WTC11 (cell line): ENCODE results near the gene PRLR. TPM values are rescaled to one million over a fixed set of nuclear protein-coding genes. Genes with fewer than 3 reads are reported as not detected.

Experiments used
- ATAC-seq: fragments of 200-7000 bp; cut with Tn5 transposase; 2 replicates; pipeline ENCODE4 v1.10.0; 2021; ENCODE audit warnings: mild to moderate bottlenecking, moderate library complexity
- CTCF ChIA-PET: fragments of 300-600 bp; sonication (Branson Sonifier 250); formaldehyde crosslinking; loops from one replicate; lab custom pipeline; 2021; ENCODE audit warnings: antibody characterized with exemption; lab: Charles Lee
- POLR2A ChIA-PET: fragments of 350-600 bp; sonication (Branson Sonifier 250); formaldehyde crosslinking; loops from one replicate; lab custom pipeline; 2021; ENCODE audit warnings: antibody characterized with exemption; lab: Charles Lee
- DNase-seq: peaks from one replicate; pipeline ENCODE4 v3.0.0; 2021; ENCODE audit warnings: low spot score
- H3K27ac Mint-ChIP-seq: 2 replicates; pipeline ENCODE4 v1.8.0; 2021; ENCODE audit warnings: mixed read lengths
- H3K27me3 Mint-ChIP-seq: 2 replicates; pipeline ENCODE4 v1.8.0; 2021; ENCODE audit warnings: low read depth, mild to moderate bottlenecking, moderate library complexity, mixed read lengths
- H3K36me3 Mint-ChIP-seq: 2 replicates; pipeline ENCODE4 v1.8.0; 2021; ENCODE audit warnings: mixed read lengths
- H3K4me1 Mint-ChIP-seq: 2 replicates; pipeline ENCODE4 v1.8.0; 2022; ENCODE audit warnings: mixed read lengths
- H3K4me3 Mint-ChIP-seq: 2 replicates; pipeline ENCODE4 v1.8.0; 2021; ENCODE audit warnings: mild to moderate bottlenecking, moderate library complexity, mixed read lengths
- H3K9me3 Mint-ChIP-seq: 2 replicates; pipeline ENCODE4 v1.8.0; 2021; ENCODE audit warnings: mixed read lengths
- FOXK1 ChIP-seq: sonication (generic); formaldehyde crosslinking; IDR thresholded peaks from 2 replicates; pipeline ENCODE4 v1.8.0; 2022; ENCODE audit warnings: mild to moderate bottlenecking, moderate library complexity, missing genetic modification reagents
- GRHL2 ChIP-seq: fragments of 250-450 bp; sonication (Bioruptor Pico); IDR thresholded peaks from 2 replicates; pipeline ENCODE4 v1.8.0; 2022; ENCODE audit warnings: mild to moderate bottlenecking, moderate library complexity; ENCODE audit not compliant: insufficient replicate concordance, severe bottlenecking
- JAZF1 ChIP-seq: fragments of 250-450 bp; sonication (Bioruptor Pico); IDR thresholded peaks from 2 replicates; pipeline ENCODE4 v1.9.0; 2021; ENCODE audit warnings: moderate library complexity, mild to moderate bottlenecking, inconsistent platforms
- JUN ChIP-seq: sonication (generic); formaldehyde crosslinking; IDR thresholded peaks from 2 replicates; pipeline ENCODE4 v1.8.0; 2023; ENCODE audit warnings: mild to moderate bottlenecking, missing genetic modification reagents
- MYBL2 ChIP-seq: sonication (generic); formaldehyde crosslinking; IDR thresholded peaks from 2 replicates; pipeline ENCODE4 v1.8.1; 2023; ENCODE audit warnings: mild to moderate bottlenecking, moderate library complexity, missing genetic modification reagents
- OVOL2 ChIP-seq: fragments of 250-450 bp; sonication (Bioruptor Pico); IDR thresholded peaks from 2 replicates; pipeline ENCODE4 v1.9.0; 2021; ENCODE audit warnings: mild to moderate bottlenecking, borderline replicate concordance
- RELA ChIP-seq: sonication (generic); formaldehyde crosslinking; IDR thresholded peaks from 2 replicates; pipeline ENCODE4 v1.8.1; 2022; ENCODE audit warnings: missing genetic modification reagents, mild to moderate bottlenecking, borderline replicate concordance
- RORB ChIP-seq: fragments of 250-450 bp; sonication (Bioruptor Pico); IDR thresholded peaks from 2 replicates; pipeline ENCODE4 v1.9.0; 2021; ENCODE audit warnings: mild to moderate bottlenecking
- TCF7 ChIP-seq: sonication (generic); formaldehyde crosslinking; IDR thresholded peaks from 2 replicates; pipeline ENCODE4 v1.8.0; 2022; ENCODE audit warnings: mild to moderate bottlenecking, low read depth, missing genetic modification reagents, moderate library complexity
- TEAD1 ChIP-seq: sonication (generic); formaldehyde crosslinking; IDR thresholded peaks from 2 replicates; pipeline ENCODE4 v1.8.0; 2022; ENCODE audit warnings: mild to moderate bottlenecking, missing genetic modification reagents
- TEAD4 ChIP-seq: sonication (generic); formaldehyde crosslinking; IDR thresholded peaks from 2 replicates; pipeline ENCODE4 v1.8.0; 2022; ENCODE audit warnings: mild to moderate bottlenecking, missing genetic modification reagents
- TP53 ChIP-seq: sonication (generic); formaldehyde crosslinking; IDR thresholded peaks from 2 replicates; pipeline ENCODE4 v1.8.1; 2023; ENCODE audit warnings: mild to moderate bottlenecking, missing genetic modification reagents
- ZNF396 ChIP-seq: fragments of 250-450 bp; sonication (Bioruptor Pico); IDR thresholded peaks from 2 replicates; pipeline ENCODE4 v1.8.0; 2021; ENCODE audit warnings: mild to moderate bottlenecking, moderate library complexity, borderline replicate concordance
- ZNF423 ChIP-seq: fragments of 250-450 bp; sonication (Bioruptor Pico); IDR thresholded peaks from 2 replicates; pipeline ENCODE4 v2.1.2; 2022; ENCODE audit warnings: mild to moderate bottlenecking, moderate library complexity
- total RNA-seq: library from RNA; stranded (reverse); gene quantifications from 3 replicates; pipeline ENCODE4 v1.2.3, GENCODE V29; 2021
- TF ChIP-seq, protein P1 (sequence below): fragments of 250-450 bp; sonication (Bioruptor Pico); IDR thresholded peaks from 2 replicates; pipeline ENCODE4 v1.8.0; 2021; ENCODE audit warnings: mild to moderate bottlenecking
- TF ChIP-seq, protein P2 (sequence below): sonication (generic); formaldehyde crosslinking; IDR thresholded peaks from 2 replicates; pipeline ENCODE4 v1.8.1; 2023; ENCODE audit warnings: mild to moderate bottlenecking, moderate library complexity, missing genetic modification reagents
- TF ChIP-seq, protein P3 (sequence below): sonication (generic); formaldehyde crosslinking; IDR thresholded peaks from 2 replicates; pipeline ENCODE4 v1.8.1; 2022; ENCODE audit warnings: low read depth, mild to moderate bottlenecking, moderate library complexity, missing genetic modification reagents, borderline replicate concordance
- TF ChIP-seq, protein P4 (sequence below): sonication (generic); formaldehyde crosslinking; IDR thresholded peaks from 2 replicates; pipeline ENCODE4 v1.8.1; 2022; ENCODE audit warnings: low read depth, missing genetic modification reagents, borderline replicate concordance
- TF ChIP-seq, protein P5 (sequence below): sonication (generic); formaldehyde crosslinking; IDR thresholded peaks from 2 replicates; pipeline ENCODE4 v1.8.0; 2023; ENCODE audit warnings: mild to moderate bottlenecking, missing genetic modification reagents
- TF ChIP-seq, protein P6 (sequence below): sonication (generic); formaldehyde crosslinking; IDR thresholded peaks from 2 replicates; pipeline ENCODE4 v1.8.1; 2023; ENCODE audit warnings: mild to moderate bottlenecking, missing genetic modification reagents
- TF ChIP-seq, protein P7 (sequence below): fragments of 250-450 bp; sonication (Bioruptor Pico); conservative IDR thresholded peaks from 2 replicates; pipeline ENCODE4 v1.9.0; 2021; ENCODE audit warnings: mild to moderate bottlenecking
- TF ChIP-seq, protein P8 (sequence below): fragments of 250-450 bp; sonication (Bioruptor Pico); IDR thresholded peaks from 2 replicates; pipeline ENCODE4 v1.9.0; 2021; ENCODE audit warnings: mild to moderate bottlenecking

PRLR gene
- total RNA-seq, 1 experiment from 2014 or later, result 3.2 TPM

DNA sequence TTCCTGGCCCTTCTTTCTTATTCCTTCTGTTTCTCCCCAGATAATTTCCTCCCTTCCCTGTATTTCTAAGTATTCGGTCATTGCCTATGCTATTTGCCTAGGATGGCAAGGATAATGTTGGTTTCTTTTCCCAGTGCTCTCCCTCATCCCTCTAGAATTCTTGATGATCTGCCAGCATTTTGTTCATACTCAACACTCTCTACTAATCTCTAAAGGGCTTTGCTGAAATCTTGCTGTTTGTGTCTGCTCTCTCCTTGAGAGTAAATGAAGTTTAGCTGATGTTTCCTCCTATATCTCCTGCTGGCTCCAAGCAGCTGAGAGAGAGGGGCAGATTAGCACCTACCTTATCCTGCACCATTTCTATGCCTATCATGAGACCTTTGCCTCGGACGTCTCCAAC lies 220.6 kb downstream of the PRLR start (continued):
- TF ChIP-seq, protein P1, sequence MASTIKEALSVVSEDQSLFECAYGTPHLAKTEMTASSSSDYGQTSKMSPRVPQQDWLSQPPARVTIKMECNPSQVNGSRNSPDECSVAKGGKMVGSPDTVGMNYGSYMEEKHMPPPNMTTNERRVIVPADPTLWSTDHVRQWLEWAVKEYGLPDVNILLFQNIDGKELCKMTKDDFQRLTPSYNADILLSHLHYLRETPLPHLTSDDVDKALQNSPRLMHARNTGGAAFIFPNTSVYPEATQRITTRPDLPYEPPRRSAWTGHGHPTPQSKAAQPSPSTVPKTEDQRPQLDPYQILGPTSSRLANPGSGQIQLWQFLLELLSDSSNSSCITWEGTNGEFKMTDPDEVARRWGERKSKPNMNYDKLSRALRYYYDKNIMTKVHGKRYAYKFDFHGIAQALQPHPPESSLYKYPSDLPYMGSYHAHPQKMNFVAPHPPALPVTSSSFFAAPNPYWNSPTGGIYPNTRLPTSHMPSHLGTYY, result no peak
- no peak for TF ChIP-seq JAZF1 (CRISPR knock-in tag)
- TF ChIP-seq TCF7 (CRISPR knock-in tag), result no peak
- TF ChIP-seq TP53 (CRISPR knock-in tag), result no peak
- TF ChIP-seq RORB (CRISPR knock-in tag), result no peak
- TF ChIP-seq FOXK1 (CRISPR knock-in tag), result no peak
- TF ChIP-seq, protein P2, sequence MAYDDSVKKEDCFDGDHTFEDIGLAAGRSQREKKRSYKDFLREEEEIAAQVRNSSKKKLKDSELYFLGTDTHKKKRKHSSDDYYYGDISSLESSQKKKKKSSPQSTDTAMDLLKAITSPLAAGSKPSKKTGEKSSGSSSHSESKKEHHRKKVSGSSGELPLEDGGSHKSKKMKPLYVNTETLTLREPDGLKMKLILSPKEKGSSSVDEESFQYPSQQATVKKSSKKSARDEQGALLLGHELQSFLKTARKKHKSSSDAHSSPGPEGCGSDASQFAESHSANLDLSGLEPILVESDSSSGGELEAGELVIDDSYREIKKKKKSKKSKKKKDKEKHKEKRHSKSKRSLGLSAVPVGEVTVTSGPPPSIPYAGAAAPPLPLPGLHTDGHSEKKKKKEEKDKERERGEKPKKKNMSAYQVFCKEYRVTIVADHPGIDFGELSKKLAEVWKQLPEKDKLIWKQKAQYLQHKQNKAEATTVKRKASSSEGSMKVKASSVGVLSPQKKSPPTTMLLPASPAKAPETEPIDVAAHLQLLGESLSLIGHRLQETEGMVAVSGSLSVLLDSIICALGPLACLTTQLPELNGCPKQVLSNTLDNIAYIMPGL, result no peak
- TF ChIP-seq ZNF423, result no peak
- TF ChIP-seq, all 79 proteins: peak for 0

DNA sequence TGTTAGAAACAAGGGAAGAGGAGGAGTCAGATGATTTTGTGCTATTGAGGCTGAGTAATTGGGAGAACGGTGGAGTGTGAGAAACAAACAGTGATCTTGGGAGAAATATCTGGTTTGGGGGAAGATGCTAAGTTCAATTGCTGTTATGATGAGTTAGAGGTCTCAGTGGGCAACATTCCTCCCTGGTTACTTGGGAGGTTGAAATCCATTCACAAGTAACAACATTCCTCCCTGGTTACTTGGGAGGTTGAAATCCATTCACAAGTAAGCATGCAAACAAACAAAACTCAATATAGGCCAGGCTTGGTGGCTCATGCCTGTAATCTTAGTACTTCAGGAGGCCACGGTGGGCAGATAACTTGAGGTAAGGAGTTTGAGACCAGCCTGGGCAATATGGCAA lies 221.3 kb downstream of the PRLR start:
- ATAC-seq, result no peak
- ChIA-PET CTCF (no interaction called here), POLR2A (no interaction called here)
- DNase-seq, result no peak
- H3K4me3 Mint-ChIP-seq, result no peak overlapping the region
- H3K27me3 Mint-ChIP-seq, result no peaks in the 10 kb centered on the region; the same call in 1 of the 2 replicates
- peaks cover 9% of the 10 kb centered on the region for H3K4me1 Mint-ChIP-seq
- no peaks in the 10 kb centered on the region for H3K36me3 Mint-ChIP-seq
- H3K9me3 Mint-ChIP-seq, result peaks cover 9% of the 10 kb centered on the region
- no peak overlapping the region for H3K27ac Mint-ChIP-seq
- TF ChIP-seq ZNF396, result no peak
- no peak for TF ChIP-seq TEAD4 (CRISPR knock-in tag)
- TF ChIP-seq OVOL2 (CRISPR knock-in tag), result no peak
- TF ChIP-seq, protein P3, sequence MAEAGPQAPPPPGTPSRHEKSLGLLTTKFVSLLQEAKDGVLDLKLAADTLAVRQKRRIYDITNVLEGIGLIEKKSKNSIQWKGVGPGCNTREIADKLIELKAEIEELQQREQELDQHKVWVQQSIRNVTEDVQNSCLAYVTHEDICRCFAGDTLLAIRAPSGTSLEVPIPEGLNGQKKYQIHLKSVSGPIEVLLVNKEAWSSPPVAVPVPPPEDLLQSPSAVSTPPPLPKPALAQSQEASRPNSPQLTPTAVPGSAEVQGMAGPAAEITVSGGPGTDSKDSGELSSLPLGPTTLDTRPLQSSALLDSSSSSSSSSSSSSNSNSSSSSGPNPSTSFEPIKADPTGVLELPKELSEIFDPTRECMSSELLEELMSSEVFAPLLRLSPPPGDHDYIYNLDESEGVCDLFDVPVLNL (CRISPR knock-in tag), result no peak
- no peak for TF ChIP-seq MYBL2 (CRISPR knock-in tag)
- TF ChIP-seq JUN (CRISPR knock-in tag), result no peak
- TF ChIP-seq TEAD1 (CRISPR knock-in tag), result no peak
- TF ChIP-seq GRHL2 (CRISPR knock-in tag), result no peak
- TF ChIP-seq, protein P4, sequence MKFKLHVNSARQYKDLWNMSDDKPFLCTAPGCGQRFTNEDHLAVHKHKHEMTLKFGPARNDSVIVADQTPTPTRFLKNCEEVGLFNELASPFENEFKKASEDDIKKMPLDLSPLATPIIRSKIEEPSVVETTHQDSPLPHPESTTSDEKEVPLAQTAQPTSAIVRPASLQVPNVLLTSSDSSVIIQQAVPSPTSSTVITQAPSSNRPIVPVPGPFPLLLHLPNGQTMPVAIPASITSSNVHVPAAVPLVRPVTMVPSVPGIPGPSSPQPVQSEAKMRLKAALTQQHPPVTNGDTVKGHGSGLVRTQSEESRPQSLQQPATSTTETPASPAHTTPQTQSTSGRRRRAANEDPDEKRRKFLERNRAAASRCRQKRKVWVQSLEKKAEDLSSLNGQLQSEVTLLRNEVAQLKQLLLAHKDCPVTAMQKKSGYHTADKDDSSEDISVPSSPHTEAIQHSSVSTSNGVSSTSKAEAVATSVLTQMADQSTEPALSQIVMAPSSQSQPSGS (CRISPR knock-in tag), result no peak
- TF ChIP-seq, protein P5, sequence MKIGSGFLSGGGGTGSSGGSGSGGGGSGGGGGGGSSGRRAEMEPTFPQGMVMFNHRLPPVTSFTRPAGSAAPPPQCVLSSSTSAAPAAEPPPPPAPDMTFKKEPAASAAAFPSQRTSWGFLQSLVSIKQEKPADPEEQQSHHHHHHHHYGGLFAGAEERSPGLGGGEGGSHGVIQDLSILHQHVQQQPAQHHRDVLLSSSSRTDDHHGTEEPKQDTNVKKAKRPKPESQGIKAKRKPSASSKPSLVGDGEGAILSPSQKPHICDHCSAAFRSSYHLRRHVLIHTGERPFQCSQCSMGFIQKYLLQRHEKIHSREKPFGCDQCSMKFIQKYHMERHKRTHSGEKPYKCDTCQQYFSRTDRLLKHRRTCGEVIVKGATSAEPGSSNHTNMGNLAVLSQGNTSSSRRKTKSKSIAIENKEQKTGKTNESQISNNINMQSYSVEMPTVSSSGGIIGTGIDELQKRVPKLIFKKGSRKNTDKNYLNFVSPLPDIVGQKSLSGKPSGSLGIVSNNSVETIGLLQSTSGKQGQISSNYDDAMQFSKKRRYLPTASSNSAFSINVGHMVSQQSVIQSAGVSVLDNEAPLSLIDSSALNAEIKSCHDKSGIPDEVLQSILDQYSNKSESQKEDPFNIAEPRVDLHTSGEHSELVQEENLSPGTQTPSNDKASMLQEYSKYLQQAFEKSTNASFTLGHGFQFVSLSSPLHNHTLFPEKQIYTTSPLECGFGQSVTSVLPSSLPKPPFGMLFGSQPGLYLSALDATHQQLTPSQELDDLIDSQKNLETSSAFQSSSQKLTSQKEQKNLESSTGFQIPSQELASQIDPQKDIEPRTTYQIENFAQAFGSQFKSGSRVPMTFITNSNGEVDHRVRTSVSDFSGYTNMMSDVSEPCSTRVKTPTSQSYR (CRISPR knock-in tag), result no peak
- TF ChIP-seq, protein P6, sequence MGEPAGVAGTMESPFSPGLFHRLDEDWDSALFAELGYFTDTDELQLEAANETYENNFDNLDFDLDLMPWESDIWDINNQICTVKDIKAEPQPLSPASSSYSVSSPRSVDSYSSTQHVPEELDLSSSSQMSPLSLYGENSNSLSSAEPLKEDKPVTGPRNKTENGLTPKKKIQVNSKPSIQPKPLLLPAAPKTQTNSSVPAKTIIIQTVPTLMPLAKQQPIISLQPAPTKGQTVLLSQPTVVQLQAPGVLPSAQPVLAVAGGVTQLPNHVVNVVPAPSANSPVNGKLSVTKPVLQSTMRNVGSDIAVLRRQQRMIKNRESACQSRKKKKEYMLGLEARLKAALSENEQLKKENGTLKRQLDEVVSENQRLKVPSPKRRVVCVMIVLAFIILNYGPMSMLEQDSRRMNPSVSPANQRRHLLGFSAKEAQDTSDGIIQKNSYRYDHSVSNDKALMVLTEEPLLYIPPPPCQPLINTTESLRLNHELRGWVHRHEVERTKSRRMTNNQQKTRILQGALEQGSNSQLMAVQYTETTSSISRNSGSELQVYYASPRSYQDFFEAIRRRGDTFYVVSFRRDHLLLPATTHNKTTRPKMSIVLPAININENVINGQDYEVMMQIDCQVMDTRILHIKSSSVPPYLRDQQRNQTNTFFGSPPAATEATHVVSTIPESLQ (CRISPR knock-in tag), result no peak
- TF ChIP-seq, protein P7, sequence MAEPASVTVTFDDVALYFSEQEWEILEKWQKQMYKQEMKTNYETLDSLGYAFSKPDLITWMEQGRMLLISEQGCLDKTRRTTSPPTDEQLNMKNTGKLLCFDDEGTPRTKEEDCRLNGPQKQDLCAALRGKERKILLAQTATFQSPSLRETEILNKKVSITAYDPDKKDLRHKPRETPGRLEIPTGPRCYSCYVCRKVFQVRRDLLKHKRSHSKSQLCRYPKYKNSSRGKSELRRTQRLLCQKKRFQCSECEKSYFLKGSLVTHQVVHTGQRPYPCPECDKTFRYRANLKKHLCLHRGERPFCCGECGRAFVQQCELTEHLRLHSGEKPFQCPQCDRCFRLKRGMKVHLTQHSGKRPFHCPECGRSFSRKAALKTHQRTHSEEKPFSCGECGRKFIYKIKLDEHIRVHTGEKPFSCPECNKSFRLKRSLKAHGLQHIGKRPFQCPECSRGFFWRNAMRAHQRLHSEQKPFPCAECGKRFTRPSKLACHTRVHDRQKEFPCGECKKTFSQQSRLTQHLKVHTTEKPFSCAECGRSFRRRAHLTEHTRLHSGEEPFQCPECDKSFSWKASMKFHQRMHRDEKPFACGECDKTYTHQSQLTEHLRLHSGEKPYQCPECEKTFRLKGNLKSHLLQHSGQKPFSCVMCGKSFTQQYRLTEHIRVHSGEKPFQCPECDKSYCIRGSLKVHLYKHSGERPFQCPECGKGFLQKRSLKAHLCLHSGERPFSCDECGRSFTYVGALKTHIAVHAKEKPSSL (CRISPR knock-in tag), result no peak
- no peak for TF ChIP-seq RELA (CRISPR knock-in tag)
- TF ChIP-seq, protein P8, sequence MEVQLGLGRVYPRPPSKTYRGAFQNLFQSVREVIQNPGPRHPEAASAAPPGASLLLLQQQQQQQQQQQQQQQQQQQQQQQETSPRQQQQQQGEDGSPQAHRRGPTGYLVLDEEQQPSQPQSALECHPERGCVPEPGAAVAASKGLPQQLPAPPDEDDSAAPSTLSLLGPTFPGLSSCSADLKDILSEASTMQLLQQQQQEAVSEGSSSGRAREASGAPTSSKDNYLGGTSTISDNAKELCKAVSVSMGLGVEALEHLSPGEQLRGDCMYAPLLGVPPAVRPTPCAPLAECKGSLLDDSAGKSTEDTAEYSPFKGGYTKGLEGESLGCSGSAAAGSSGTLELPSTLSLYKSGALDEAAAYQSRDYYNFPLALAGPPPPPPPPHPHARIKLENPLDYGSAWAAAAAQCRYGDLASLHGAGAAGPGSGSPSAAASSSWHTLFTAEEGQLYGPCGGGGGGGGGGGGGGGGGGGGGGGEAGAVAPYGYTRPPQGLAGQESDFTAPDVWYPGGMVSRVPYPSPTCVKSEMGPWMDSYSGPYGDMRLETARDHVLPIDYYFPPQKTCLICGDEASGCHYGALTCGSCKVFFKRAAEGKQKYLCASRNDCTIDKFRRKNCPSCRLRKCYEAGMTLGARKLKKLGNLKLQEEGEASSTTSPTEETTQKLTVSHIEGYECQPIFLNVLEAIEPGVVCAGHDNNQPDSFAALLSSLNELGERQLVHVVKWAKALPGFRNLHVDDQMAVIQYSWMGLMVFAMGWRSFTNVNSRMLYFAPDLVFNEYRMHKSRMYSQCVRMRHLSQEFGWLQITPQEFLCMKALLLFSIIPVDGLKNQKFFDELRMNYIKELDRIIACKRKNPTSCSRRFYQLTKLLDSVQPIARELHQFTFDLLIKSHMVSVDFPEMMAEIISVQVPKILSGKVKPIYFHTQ (CRISPR knock-in tag), result no peak
